Transverse colon (tissue), 4 donors: ENCODE data around the gene ROBO1. TPM values are rescaled to one million over a fixed set of nuclear protein-coding genes. Genes with fewer than 3 reads are reported as not detected.

Experiments used
- DNase-seq: peaks from one replicate; pipeline ENCODE4 v3.0.0-alpha.2; 2019
- H3K27ac ChIP-seq, 4 donors: fragments of 200-600 bp; sonication (generic); 2 replicates each; pipeline ENCODE4 v1.5.1; 2016 to 2018; ENCODE audit warnings: inconsistent platforms in 4 of 4
- H3K27me3 ChIP-seq: fragments of 200-600 bp; sonication (generic); 2 replicates; pipeline ENCODE4 v1.5.1; 2017; ENCODE audit warnings: inconsistent platforms
- H3K36me3 ChIP-seq, 4 donors: fragments of 200-600 bp; sonication (generic); 2 replicates each; pipeline ENCODE4 v1.5.1; 2017 to 2019; ENCODE audit warnings: inconsistent platforms in 4 of 4
- H3K4me1 ChIP-seq, 4 donors: fragments of 200-600 bp; sonication (generic); 2 replicates each; pipeline ENCODE4 v1.5.1; 2017 to 2020; ENCODE audit warnings: inconsistent platforms in 4 of 4
- H3K4me3 ChIP-seq, 4 donors: fragments of 200-600 bp; sonication (generic); 1 replicate in 1 of 4; 2 replicates in 3 of 4; pipeline versions ENCODE4 v1.5.1 to v1.6.1; 2017 to 2019; ENCODE audit warnings: inconsistent platforms in 4 of 4
- H3K9me3 ChIP-seq, 2 donors: fragments of 200-600 bp; sonication (generic); 2 replicates each; pipeline ENCODE4 v1.5.1; 2017 to 2019; ENCODE audit warnings: inconsistent platforms in 2 of 2
- CTCF ChIP-seq, 5 experiments: fragments of 200-600 bp in 3 of 5; fragments of 450-650 bp in 2 of 5; sonication (generic) in 3 of 5; IDR thresholded peaks; 1 replicate in 2 of 5; 2 replicates in 3 of 5; pipeline ENCODE4 v1.5.1; 2016 to 2017; ENCODE audit warnings: antibody characterized with exemption in 5 of 5, inconsistent platforms in 3 of 5, mild to moderate bottlenecking in 2 of 5, moderate library complexity in 1 of 5
- EP300 ChIP-seq: sonication (generic); formaldehyde crosslinking; IDR thresholded peaks from one replicate; pipeline ENCODE4 v1.6.1; 2017; ENCODE audit warnings: antibody characterized with exemption, low read depth
- POLR2A ChIP-seq: fragments of 450-650 bp; IDR thresholded peaks from one replicate; pipeline ENCODE4 v1.6.1; 2016; ENCODE audit warnings: antibody characterized with exemption, mild to moderate bottlenecking, moderate library complexity
- POLR2AphosphoS5 ChIP-seq, 3 donors: sonication (generic); formaldehyde crosslinking; IDR thresholded peaks; one replicate each; pipeline ENCODE4 v1.6.1; 2016; ENCODE audit warnings: antibody characterized with exemption in 3 of 3
- WGBS, 2 donors: methylation state at CpG; one replicate each; pipeline ENCODE4 v1.1.5; 2018; ENCODE audit warnings: low coverage in 1 of 2; 5-methylcytosine and 5-hydroxymethylcytosine counted together
- in situ Hi-C, 4 donors: fragments of 200-750 bp; cut with MboI; loops; one replicate each; pipeline versions ENCODE4 v1.15.0 to v1.15.1; 2017; ENCODE audit warnings: low sequenced_read_pairs in 3 of 4, low pct_ligation_motif_present in 1 of 4, low pct_unique_long_range_greater_than_20kb in 1 of 4
- intact Hi-C: fragments of 100-400 bp; cut with DNase I; formaldehyde crosslinking; loops from one replicate; pipeline ENCODE4 v1.15.1; 2023; ENCODE audit warnings: low total_unique reads
- total RNA-seq, 4 donors: library from RNA; depleted of rRNA; stranded (reverse); fragments of >200 nt; gene quantifications; one replicate each; pipeline ENCODE4 v1.1.0, GENCODE V29; 2016

The ROBO1 gene
- total RNA-seq, 4 donors from 2014 or later: 7.6 to 68.7 (median 9.1) TPM

GRCh38 chr3:78580681-78581080, 1187.1 kb downstream of the ROBO1 start:
- H3K4me3 ChIP-seq: no peak overlapping the region
- H3K4me1 ChIP-seq: no peaks in the 10 kb centered on the region
- H3K27me3 ChIP-seq: no peaks in the 10 kb centered on the region
- WGBS, 2 donors: 59% methylated on average over 2 of the region's 2 CpGs; no CpG with 5 or more reads in 1 of the 2 donors
- no peak overlapping the region for H3K27ac ChIP-seq
- H3K36me3 ChIP-seq: no peaks in the 10 kb centered on the region
- intact Hi-C loops (no loop called here), in situ Hi-C loops (no loop called here)
- no peak for DNase-seq
- TF ChIP-seq EP300 (no peak), POLR2A (no peak), POLR2AphosphoS5 (IDR thresholded peaks at IDR 0.05) (no peak), CTCF (IDR thresholded peaks at IDR 0.05) (no peak)
- H3K9me3 ChIP-seq: no peaks in the 10 kb centered on the region

DNA sequence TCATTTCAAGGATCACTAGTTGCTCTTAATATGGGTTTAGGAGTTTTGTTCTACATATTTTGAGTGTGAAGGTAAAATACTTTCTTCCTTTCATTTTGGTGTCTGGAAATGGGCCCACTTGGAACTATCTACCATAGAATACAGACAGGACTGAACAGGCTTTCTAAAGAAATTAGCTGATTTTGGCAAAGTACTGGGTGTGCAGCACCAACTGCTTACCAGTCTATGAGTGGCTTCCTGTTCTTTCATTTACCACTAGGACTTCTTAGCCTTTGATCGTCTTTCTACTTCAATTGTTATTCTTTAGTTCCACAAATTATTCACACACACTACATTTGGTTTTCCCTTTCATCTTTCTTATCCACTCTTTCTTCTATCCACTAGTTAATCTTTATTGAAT, 1196.3 kb downstream of the ROBO1 start:
- Histone ChIP-seq H3K36me3 (no peaks in the 10 kb centered on the region), H3K27ac (no peak overlapping the region), H3K4me1 (no peaks in the 10 kb centered on the region), H3K4me3 (no peak overlapping the region), H3K9me3 (no peaks in the 10 kb centered on the region), H3K27me3 (no peaks in the 10 kb centered on the region)
- intact Hi-C loops: no loop called here
- in situ Hi-C loops: no loop called here
- whole genome bisulfite sequencing, 2 donors: 86 to 87% methylated on average over 1 of the region's 1 CpG
- DNase-seq: no peak
- TF ChIP-seq POLR2AphosphoS5 (IDR thresholded peaks at IDR 0.05) (no peak), EP300 (no peak), POLR2A (no peak), CTCF (IDR thresholded peaks at IDR 0.05) (no peak)

GRCh38 chr3:78570496-78570895, 1197.3 kb downstream of the ROBO1 start:
- no peaks in the 10 kb centered on the region for H3K9me3 ChIP-seq
- TF ChIP-seq EP300 (no peak), CTCF (IDR thresholded peaks at IDR 0.05) (no peak), POLR2AphosphoS5 (IDR thresholded peaks at IDR 0.05) (no peak), POLR2A (no peak)
- no peak for DNase-seq
- no peak overlapping the region for H3K27ac ChIP-seq
- intact Hi-C loops (no loop called here), in situ Hi-C loops (no loop called here)
- H3K4me1 ChIP-seq: no peaks in the 10 kb centered on the region
- H3K4me3 ChIP-seq: no peak overlapping the region
- H3K27me3 ChIP-seq: no peaks in the 10 kb centered on the region
- H3K36me3 ChIP-seq: no peaks in the 10 kb centered on the region
- 71 to 88% methylated on average over 3 to 10 of the region's 10 CpGs for WGBS, 2 donors

DNA sequence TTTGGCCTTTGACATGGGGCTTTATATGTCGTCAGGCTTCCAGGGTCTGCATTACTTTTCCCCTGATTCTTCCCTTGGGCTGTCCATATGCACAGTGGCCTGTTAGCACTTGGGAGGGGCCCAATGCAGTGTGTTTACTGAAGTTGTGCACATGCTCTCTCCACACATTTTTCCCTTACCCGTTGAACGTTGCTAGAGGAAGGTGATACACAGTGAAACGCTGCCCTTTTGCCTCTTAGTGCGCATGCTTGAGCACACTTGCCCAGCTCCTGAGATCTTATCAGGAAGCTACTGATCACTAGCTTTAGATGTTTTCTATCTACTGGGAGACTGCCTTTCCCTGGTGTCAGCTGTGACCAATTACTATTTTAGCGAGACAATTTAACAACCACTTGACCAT, 1198.0 kb downstream of the ROBO1 start:
- intact Hi-C loops: no loop called here
- no peak overlapping the region for H3K4me3 ChIP-seq
- no peak overlapping the region for H3K27ac ChIP-seq
- H3K4me1 ChIP-seq: no peaks in the 10 kb centered on the region
- in situ Hi-C loops: no loop called here
- 52 to 61% methylated on average over 3 to 6 of the region's 6 CpGs for WGBS, 2 donors
- no peaks in the 10 kb centered on the region for H3K36me3 ChIP-seq
- no peak for DNase-seq
- H3K27me3 ChIP-seq: no peaks in the 10 kb centered on the region
- H3K9me3 ChIP-seq: no peaks in the 10 kb centered on the region
- TF ChIP-seq POLR2A: no peak
- no peak for TF ChIP-seq POLR2AphosphoS5 (IDR thresholded peaks at IDR 0.05)
- TF ChIP-seq CTCF (IDR thresholded peaks at IDR 0.05): no peak
- no peak for TF ChIP-seq EP300
